ENCODE data around the gene ANGPTL2.

ANGPTL2 gene

DNA sequence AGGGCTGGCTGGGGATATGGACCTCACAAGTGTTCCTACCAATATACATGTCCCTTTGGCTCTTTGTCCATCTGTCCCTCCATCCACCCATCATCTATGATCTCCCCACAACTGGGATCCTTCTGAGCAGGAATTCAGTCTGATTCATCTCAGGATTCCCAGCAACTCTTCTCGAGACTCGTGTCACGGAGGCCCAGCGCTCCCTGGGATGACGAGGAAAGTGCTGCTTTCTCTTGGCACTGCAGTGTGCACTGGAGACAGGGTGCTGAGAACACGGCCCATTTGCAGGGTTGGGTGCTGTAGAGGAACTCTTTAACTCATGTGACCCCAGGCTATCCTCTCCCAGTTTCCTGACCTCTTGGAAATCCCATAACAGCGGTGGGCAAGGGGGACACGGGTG is 72.9 kb downstream of the ANGPTL2 start:
- DNase-seq (ENCODE audit: low read depth) = no peak

- no peak for DNase-seq (ENCODE audit: low read depth)
These were observed 73.4 kb downstream of the ANGPTL2 start for GRCh38 chr9:127049044-127049443.

- DNase-seq (ENCODE audit: low read depth) = no peak
These were observed 74.5 kb downstream of the ANGPTL2 start for GRCh38 chr9:127047971-127048370.

DNA sequence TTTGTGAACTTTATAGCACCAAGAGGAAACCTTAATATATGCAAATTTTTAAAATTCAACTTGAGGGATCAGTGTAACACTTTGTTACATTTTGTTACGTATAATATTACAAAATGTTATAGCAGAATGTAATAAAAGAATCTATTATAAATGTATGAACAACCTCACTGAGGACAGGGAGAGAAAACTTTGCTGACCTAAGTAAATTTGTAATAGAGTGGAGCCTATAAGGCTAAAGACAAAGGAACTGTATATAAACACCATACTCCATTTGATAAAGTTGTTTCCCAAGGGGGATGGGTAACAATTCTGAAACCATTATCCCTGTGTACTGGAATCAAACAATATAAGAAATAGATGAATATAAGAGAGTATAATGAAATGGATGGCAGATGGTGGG is 77.3 kb downstream of the ANGPTL2 start:
- DNase-seq (ENCODE audit: low read depth) = no peak

DNA sequence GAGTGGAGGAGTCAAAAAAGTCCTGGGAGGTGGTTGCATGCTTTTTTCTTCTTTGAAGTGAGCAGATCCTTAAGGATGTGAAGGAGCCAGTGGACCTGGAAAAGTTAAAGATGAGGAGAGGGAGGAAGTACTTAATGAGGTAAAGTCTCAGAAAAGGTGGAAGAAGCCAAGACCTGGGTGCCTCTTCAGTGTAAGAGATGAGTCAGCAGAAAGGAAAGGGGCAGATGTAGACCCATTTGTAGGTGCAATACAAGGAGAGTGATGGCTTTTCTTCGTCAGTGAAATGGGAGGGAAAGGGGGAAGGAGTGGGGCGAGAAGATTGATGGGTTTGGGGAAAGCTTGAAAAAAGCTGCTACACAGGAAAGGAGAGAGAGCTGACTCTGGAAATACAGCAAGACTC is 82.9 kb downstream of the ANGPTL2 start:
- DNase-seq (ENCODE audit: low read depth) = no peak

DNA sequence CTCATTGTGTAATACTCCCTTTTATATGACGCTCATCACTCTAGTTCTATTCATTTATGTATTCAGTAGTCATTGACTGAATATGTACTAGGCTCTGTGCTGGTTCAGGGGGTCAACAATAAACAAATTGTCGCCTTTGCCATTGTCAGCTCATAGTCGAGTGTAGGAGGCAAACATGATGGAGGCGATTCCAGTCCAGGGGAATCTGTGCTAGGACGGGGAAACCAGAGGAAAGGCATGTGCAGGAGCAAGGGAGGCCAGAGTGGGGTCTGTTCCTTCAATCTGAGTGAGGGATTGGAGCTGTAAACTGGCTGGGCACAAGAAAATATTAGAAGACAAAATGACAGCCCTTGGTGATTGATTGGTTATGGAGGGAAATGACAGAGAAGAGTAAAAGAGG is 83.9 kb downstream of the ANGPTL2 start:
- no peak for DNase-seq (ENCODE audit: low read depth)

All from activated T-helper 9 cell treated with anti-CD3 and anti-CD28 coated beads, Interleukin-2, amount 50 U/mL, for 16 hours (primary cell).